Fibroblast of lung (primary cell): ENCODE measurements around the gene GPSM1. TPM values are rescaled to one million over a fixed set of nuclear protein-coding genes. Genes with fewer than 3 reads are reported as not detected.

ENCODE experiments used
- DNase-seq, 2 donors: peaks; one replicate each; pipeline versions ENCODE4 v3.0.0 to v3.0.0-alpha.2; 2010; ENCODE audit warnings: low read depth in 2 of 2
- H2AFZ ChIP-seq: 2 replicates; pipeline ENCODE4 v1.5.1; 2012; ENCODE audit warnings: low read length, control low read depth, inconsistent platforms
- H3K27ac ChIP-seq: 2 replicates; pipeline ENCODE4 v1.5.1; 2011; ENCODE audit warnings: low read length, control low read depth; ENCODE audit not compliant: insufficient read depth
- H3K27me3 ChIP-seq: 2 replicates; pipeline ENCODE4 v1.5.1; 2011; ENCODE audit warnings: mild to moderate bottlenecking, low read length; ENCODE audit not compliant: control insufficient read depth, insufficient read depth
- H3K36me3 ChIP-seq: 2 replicates; pipeline ENCODE4 v1.5.1; 2011; ENCODE audit warnings: low read length; ENCODE audit not compliant: control insufficient read depth, insufficient read depth
- H3K4me1 ChIP-seq: 2 replicates; pipeline ENCODE4 v1.5.1; 2011; ENCODE audit warnings: low read length; ENCODE audit not compliant: control insufficient read depth, insufficient read depth; ENCODE audit errors: extremely low read depth
- H3K4me2 ChIP-seq: 2 replicates; pipeline ENCODE4 v1.5.1; 2011; ENCODE audit warnings: low read length, control low read depth; ENCODE audit not compliant: insufficient read depth; ENCODE audit errors: extremely low read depth
- H3K4me3 ChIP-seq, 4 experiments: fragments of 200-600 bp in 1 of 4; sonication (generic) in 1 of 4; replicated peaks in 1 of 4; 2 replicates each; pipeline ENCODE4 v1.5.1; 2011 to 2016; ENCODE audit warnings: low read length in 4 of 4, low read depth in 3 of 4, mild to moderate bottlenecking in 3 of 4, control low read depth in 2 of 4, inconsistent platforms in 1 of 4, mixed read lengths in 1 of 4; ENCODE audit not compliant: insufficient read depth in 1 of 4; ENCODE audit errors: control extremely low read depth in 1 of 4
- H3K79me2 ChIP-seq: 2 replicates; pipeline ENCODE4 v1.5.1; 2012; ENCODE audit warnings: mild to moderate bottlenecking, low read length, inconsistent platforms; ENCODE audit not compliant: control insufficient read depth, insufficient read depth
- H3K9ac ChIP-seq: 2 replicates; pipeline ENCODE4 v1.5.1; 2011; ENCODE audit warnings: mild to moderate bottlenecking, low read length, control low read depth; ENCODE audit not compliant: insufficient read depth
- H3K9me3 ChIP-seq: 2 replicates; pipeline ENCODE4 v1.5.1; 2012; ENCODE audit warnings: low read depth, low read length; ENCODE audit not compliant: control insufficient read depth, insufficient read depth
- H4K20me1 ChIP-seq: 2 replicates; pipeline ENCODE4 v1.5.1; 2011; ENCODE audit warnings: low read length; ENCODE audit not compliant: control insufficient read depth, insufficient read depth; ENCODE audit errors: extremely low read depth
- EZH2 ChIP-seq: IDR thresholded peaks from 2 replicates; pipeline ENCODE4 v1.5.1; 2012; ENCODE audit warnings: low read length, control low read depth, mild to moderate bottlenecking; ENCODE audit errors: missing control alignments
- polyA plus RNA-seq, 2 donors: library from polyadenylated mRNA; depleted of rRNA in 1 of 2; stranded (reverse) in 1 of 2; unstranded in 1 of 2; fragments of >200 nt; gene quantifications; 2 replicates each; pipeline ENCODE4 v1.2.1, GENCODE V29; 2011 to 2012; ENCODE audit warnings: missing spikeins in 1 of 2
- total RNA-seq: library from RNA; depleted of rRNA; stranded (reverse); fragments of >200 nt; gene quantifications from 2 replicates; pipeline ENCODE4 v1.2.1, GENCODE V29; 2014
- TF ChIP-seq, protein P1 (sequence below), 2 donors: IDR thresholded peaks in 1 of 2; conservative IDR thresholded peaks in 1 of 2; 1 replicate in 1 of 2; 2 replicates in 1 of 2; pipeline ENCODE4 v1.5.1; 2011 to 2012; ENCODE audit warnings: low read length in 2 of 2, control low read depth in 1 of 2, inconsistent platforms in 1 of 2, low read depth in 1 of 2, mild to moderate bottlenecking in 1 of 2

The GPSM1 gene
- total and polyA plus RNA-seq, 2 donors (not counting 1 experiment from before 2014, with no cell fraction given) = 15.8 to 60.3 TPM

GRCh38 chr9:136395345-136396218, 68.2 kb downstream of the GPSM1 start:
- H3K9me3 ChIP-seq = no peaks in the 10 kb centered on the region
- H3K36me3 ChIP-seq = peaks cover 27% of the 10 kb centered on the region
- H3K4me1 ChIP-seq = peaks cover 10% of the 10 kb centered on the region
- no peak overlapping the region for H2AFZ ChIP-seq
- no peak overlapping the region for H3K4me3 ChIP-seq
- no peaks in the 10 kb centered on the region for H3K27me3 ChIP-seq
- no peak overlapping the region for H3K4me2 ChIP-seq
- H3K9ac ChIP-seq = no peak overlapping the region
- H3K27ac ChIP-seq = no peak overlapping the region
- H3K79me2 ChIP-seq = peaks cover 20% of the 10 kb centered on the region
- DNase-seq = no peak
- no peaks in the 10 kb centered on the region for H4K20me1 ChIP-seq
- TF ChIP-seq EZH2 = no peak
- TF ChIP-seq, protein P1, sequence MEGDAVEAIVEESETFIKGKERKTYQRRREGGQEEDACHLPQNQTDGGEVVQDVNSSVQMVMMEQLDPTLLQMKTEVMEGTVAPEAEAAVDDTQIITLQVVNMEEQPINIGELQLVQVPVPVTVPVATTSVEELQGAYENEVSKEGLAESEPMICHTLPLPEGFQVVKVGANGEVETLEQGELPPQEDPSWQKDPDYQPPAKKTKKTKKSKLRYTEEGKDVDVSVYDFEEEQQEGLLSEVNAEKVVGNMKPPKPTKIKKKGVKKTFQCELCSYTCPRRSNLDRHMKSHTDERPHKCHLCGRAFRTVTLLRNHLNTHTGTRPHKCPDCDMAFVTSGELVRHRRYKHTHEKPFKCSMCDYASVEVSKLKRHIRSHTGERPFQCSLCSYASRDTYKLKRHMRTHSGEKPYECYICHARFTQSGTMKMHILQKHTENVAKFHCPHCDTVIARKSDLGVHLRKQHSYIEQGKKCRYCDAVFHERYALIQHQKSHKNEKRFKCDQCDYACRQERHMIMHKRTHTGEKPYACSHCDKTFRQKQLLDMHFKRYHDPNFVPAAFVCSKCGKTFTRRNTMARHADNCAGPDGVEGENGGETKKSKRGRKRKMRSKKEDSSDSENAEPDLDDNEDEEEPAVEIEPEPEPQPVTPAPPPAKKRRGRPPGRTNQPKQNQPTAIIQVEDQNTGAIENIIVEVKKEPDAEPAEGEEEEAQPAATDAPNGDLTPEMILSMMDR (conservative IDR thresholded peaks at IDR 0.05 in 1 of 2, IDR thresholded peaks at IDR 0.05 in 1 of 2; ENCODE audit: low read depth in 1 of 2, low read length in 2 of 2) = no peak

DNA sequence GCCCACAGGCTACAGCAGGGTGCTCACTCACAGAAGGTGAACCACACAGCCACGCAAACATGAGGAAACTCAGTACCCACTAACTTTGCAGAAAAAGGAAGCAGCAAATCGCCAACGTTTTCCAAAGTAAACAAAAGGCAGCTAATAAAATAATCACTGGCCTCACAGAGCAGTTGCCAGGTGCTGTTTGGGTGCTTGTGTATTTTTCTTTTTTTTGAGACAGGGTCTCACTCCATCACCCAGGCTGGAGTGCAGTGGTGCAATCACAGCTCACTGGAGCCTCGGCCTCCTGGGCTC, 68.8 kb downstream of the GPSM1 start:
- Histone ChIP-seq H3K9ac (no peak overlapping the region), H3K4me2 (no peak overlapping the region), H3K4me1 (peaks cover 10% of the 10 kb centered on the region), H2AFZ (no peak overlapping the region), H3K27ac (no peak overlapping the region), H3K36me3 (peaks cover 27% of the 10 kb centered on the region), H4K20me1 (no peaks in the 10 kb centered on the region), H3K4me3 (no peak overlapping the region), H3K79me2 (peaks cover 20% of the 10 kb centered on the region), H3K27me3 (no peaks in the 10 kb centered on the region), H3K9me3 (no peaks in the 10 kb centered on the region)
- TF ChIP-seq, protein P1 (conservative IDR thresholded peaks at IDR 0.05 in 1 of 2, IDR thresholded peaks at IDR 0.05 in 1 of 2; ENCODE audit: low read depth in 1 of 2, low read length in 2 of 2) = no peak
- TF ChIP-seq EZH2 = no peak
- DNase-seq = no peak

GRCh38 chr9:136397643-136398042, 70.3 kb downstream of the GPSM1 start:
- Histone ChIP-seq H3K27me3 (no peaks in the 10 kb centered on the region), H2AFZ (no peak overlapping the region), H3K79me2 (peaks cover 20% of the 10 kb centered on the region), H4K20me1 (no peaks in the 10 kb centered on the region), H3K36me3 (peaks cover 25% of the 10 kb centered on the region), H3K9ac (no peak overlapping the region), H3K4me2 (no peak overlapping the region), H3K9me3 (no peaks in the 10 kb centered on the region), H3K27ac (no peak overlapping the region), H3K4me3 (no peak overlapping the region), H3K4me1 (peaks cover 10% of the 10 kb centered on the region)
- no peak for TF ChIP-seq EZH2
- TF ChIP-seq, protein P1 (conservative IDR thresholded peaks at IDR 0.05 in 1 of 2, IDR thresholded peaks at IDR 0.05 in 1 of 2; ENCODE audit: low read depth in 1 of 2, low read length in 2 of 2) = no peak
- DNase-seq = no peak
